Measurements from ENCODE around the gene ZNF684. TPM values are rescaled to one million over a fixed set of nuclear protein-coding genes. Genes with fewer than 3 reads are reported as not detected.
"Not testable (repeated sequence)": the region's sequence is repeated elsewhere in the genome, so short reads cannot be mapped to it uniquely, and the experiment has no call there.

ZNF684 gene
- total and polyA plus RNA-seq, 9 of the 15 experiments (the other 6 are each of a cell fraction or from before 2014, with no cell fraction given), result 4.8 to 8.8 (median 5.5) TPM

- TF ChIP-seq, protein P1, sequence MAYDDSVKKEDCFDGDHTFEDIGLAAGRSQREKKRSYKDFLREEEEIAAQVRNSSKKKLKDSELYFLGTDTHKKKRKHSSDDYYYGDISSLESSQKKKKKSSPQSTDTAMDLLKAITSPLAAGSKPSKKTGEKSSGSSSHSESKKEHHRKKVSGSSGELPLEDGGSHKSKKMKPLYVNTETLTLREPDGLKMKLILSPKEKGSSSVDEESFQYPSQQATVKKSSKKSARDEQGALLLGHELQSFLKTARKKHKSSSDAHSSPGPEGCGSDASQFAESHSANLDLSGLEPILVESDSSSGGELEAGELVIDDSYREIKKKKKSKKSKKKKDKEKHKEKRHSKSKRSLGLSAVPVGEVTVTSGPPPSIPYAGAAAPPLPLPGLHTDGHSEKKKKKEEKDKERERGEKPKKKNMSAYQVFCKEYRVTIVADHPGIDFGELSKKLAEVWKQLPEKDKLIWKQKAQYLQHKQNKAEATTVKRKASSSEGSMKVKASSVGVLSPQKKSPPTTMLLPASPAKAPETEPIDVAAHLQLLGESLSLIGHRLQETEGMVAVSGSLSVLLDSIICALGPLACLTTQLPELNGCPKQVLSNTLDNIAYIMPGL (CRISPR knock-in tag; IDR thresholded peaks at IDR 0.05), result no peak
- TF ChIP-seq ZNF408 (CRISPR knock-in tag; IDR thresholded peaks at IDR 0.05; ENCODE audit: low read depth) (no peak), MCM7 (IDR thresholded peaks at IDR 0.05) (no peak), ZNF217 (CRISPR knock-in tag; IDR thresholded peaks at IDR 0.05) (no peak), WHSC1 (IDR thresholded peaks at IDR 0.05; ENCODE audit: low read length) (no peak), EHMT2 (IDR thresholded peaks at IDR 0.05) (no peak), HDGF (IDR thresholded peaks at IDR 0.05) (no peak), TRIM28 (IDR thresholded peaks at IDR 0.05) (peak; percentile 98), CBX2 (IDR thresholded peaks at IDR 0.05; ENCODE audit: insufficient read depth, low read length, poor library complexity, severe bottlenecking) (no peak), ZNF354B (CRISPR knock-in tag; IDR thresholded peaks at IDR 0.05) (no peak), SAP30 (IDR thresholded peaks at IDR 0.05; ENCODE audit: borderline replicate concordance, insufficient read depth, low read depth, low read length, poor library complexity, severe bottlenecking) (no peak), USF2 (CRISPR knock-in tag; IDR thresholded peaks at IDR 0.05) (no peak), TOE1 (IDR thresholded peaks at IDR 0.05; ENCODE audit: borderline replicate concordance) (no peak), TOE1 (CRISPR knock-in tag; IDR thresholded peaks at IDR 0.05; ENCODE audit: borderline replicate concordance, low read depth) (no peak), PHF21A (IDR thresholded peaks at IDR 0.05; ENCODE audit: borderline replicate concordance, low read depth) (no peak), GABPB2 (CRISPR knock-in tag; conservative IDR thresholded peaks at IDR 0.05) (no peak)
- TF ChIP-seq, protein P2, sequence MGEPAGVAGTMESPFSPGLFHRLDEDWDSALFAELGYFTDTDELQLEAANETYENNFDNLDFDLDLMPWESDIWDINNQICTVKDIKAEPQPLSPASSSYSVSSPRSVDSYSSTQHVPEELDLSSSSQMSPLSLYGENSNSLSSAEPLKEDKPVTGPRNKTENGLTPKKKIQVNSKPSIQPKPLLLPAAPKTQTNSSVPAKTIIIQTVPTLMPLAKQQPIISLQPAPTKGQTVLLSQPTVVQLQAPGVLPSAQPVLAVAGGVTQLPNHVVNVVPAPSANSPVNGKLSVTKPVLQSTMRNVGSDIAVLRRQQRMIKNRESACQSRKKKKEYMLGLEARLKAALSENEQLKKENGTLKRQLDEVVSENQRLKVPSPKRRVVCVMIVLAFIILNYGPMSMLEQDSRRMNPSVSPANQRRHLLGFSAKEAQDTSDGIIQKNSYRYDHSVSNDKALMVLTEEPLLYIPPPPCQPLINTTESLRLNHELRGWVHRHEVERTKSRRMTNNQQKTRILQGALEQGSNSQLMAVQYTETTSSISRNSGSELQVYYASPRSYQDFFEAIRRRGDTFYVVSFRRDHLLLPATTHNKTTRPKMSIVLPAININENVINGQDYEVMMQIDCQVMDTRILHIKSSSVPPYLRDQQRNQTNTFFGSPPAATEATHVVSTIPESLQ (CRISPR knock-in tag; IDR thresholded peaks at IDR 0.05), result no peak
- TF ChIP-seq, protein P3, sequence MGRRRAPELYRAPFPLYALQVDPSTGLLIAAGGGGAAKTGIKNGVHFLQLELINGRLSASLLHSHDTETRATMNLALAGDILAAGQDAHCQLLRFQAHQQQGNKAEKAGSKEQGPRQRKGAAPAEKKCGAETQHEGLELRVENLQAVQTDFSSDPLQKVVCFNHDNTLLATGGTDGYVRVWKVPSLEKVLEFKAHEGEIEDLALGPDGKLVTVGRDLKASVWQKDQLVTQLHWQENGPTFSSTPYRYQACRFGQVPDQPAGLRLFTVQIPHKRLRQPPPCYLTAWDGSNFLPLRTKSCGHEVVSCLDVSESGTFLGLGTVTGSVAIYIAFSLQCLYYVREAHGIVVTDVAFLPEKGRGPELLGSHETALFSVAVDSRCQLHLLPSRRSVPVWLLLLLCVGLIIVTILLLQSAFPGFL (CRISPR knock-in tag; IDR thresholded peaks at IDR 0.05), result no peak
Observed at GRCh38 chr1:40495315-40495903, 36.0 kb upstream of the ZNF684 start (continued).

DNA sequence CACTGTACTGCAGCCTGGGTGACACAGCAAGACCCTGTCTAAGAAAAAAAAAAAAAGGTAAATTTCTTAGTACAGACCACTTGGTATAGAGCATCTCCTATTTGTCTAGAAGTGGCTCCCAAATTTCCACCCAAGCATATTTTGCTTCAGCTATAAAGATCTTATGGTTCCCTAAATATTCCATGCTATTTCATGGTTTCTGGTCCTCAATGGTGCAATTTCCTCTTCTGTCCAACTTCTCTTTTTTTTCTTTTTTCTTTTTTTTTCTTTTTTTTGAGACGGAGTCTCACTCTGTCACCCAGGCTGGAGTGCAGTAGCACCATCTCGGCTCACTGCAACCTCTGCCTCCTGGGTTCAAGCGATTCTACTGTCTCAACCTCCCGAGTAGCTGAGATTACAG is 28.8 kb upstream of the ZNF684 start:
- in situ Hi-C loops (cut with MboI); H3K27me3 ChIP-seq (ENCODE audit: control insufficient read depth in 2 of 2, insufficient read depth in 2 of 2, low read length in 2 of 2); H3K36me3 ChIP-seq (ENCODE audit: control insufficient read depth, insufficient read depth, low read length); CTCF ChIA-PET (ENCODE audit: low intra/inter-chr PET ratio); H3K4me1 ChIP-seq (replicated peaks in 1 of 2; ENCODE audit: control insufficient read depth in 2 of 2, insufficient read depth in 2 of 2, low read length in 2 of 2); H3K79me2 ChIP-seq (ENCODE audit: control insufficient read depth, insufficient read depth, low read length); H3K27ac ChIP-seq (ENCODE audit: extremely low read depth, low read depth, low read length); H4K20me1 ChIP-seq (replicated peaks; ENCODE audit: control insufficient read depth, insufficient read depth, low read length); H3K4me2 ChIP-seq (ENCODE audit: insufficient read depth, low read length); H3K9ac ChIP-seq (ENCODE audit: insufficient read depth in 1 of 2, low read depth in 2 of 2, low read length in 2 of 2); DNase-seq (ENCODE audit: extremely low read depth in 1 of 4, low spot score in 3 of 4); H2AFZ ChIP-seq (ENCODE audit: low read depth, low read length); BruUV-seq (replicated peaks); intact Hi-C loops (cut with micrococcal nuclease); H3K9me1 ChIP-seq (ENCODE audit: control insufficient read depth, insufficient read depth, low read length); ATAC-seq; FAIRE-seq; H3K4me3 ChIP-seq: not testable (repeated sequence)
- H3K9me3 ChIP-seq (replicated peaks; ENCODE audit: control insufficient read depth, insufficient read depth, low read depth, low read length), result peaks cover 16% of the 10 kb centered on the region; the same call in 1 of the 2 replicates
- 17% methylated on average over 4 of the region's 4 CpGs for WGBS (ENCODE audit: insufficient coverage, low coverage, missing lambda C conversion rate)
- POLR2A ChIA-PET, result interaction anchor here (1.2 kb wide), 1 partner anchor 30 kb away, joined by 3 read pairs; no protein-coding TSS in a partner anchor

Measured in K562 (cell line).